ENCODE results near the gene GALNT5. TPM values are rescaled to one million over a fixed set of nuclear protein-coding genes. Genes with fewer than 3 reads are reported as not detected.
"Not testable (repeated sequence)": the region's sequence is repeated elsewhere in the genome, so short reads cannot be mapped to it uniquely, and the experiment has no call there.

Gene GALNT5
- polyA plus RNA-seq, 6 donors from 2014 or later: 0.04 TPM; not detected in 5

GRCh38 chr2:157327621-157328500, 70.4 kb downstream of the GALNT5 start:
- Mint-ChIP-seq H3K4me1 (peaks cover 7 to 18% (median 13%) of the 10 kb centered on the region in 3 donors), H3K27ac (peak overlapping the region; percentile 2 to 80 (median 50)), H3K4me3 (peak overlapping the region in 4 of 8 donors; percentile 13 to 49 (median 34)), H3K9me3 (no peaks in the 10 kb centered on the region), H3K27me3 (no peaks in the 10 kb centered on the region), H3K36me3 (peaks cover 0 to 5% of the 10 kb centered on the region in 2 donors)
- peak; percentile 96 to 97 for ATAC-seq (ENCODE audit: low read depth in 2 of 2)
- peak; percentile 63 for DNase-seq

GRCh38 chr2:157329524-157329923, 72.0 kb downstream of the GALNT5 start:
- H3K27me3 Mint-ChIP-seq: no peaks in the 10 kb centered on the region
- peaks cover 7 to 18% (median 13%) of the 10 kb centered on the region in 3 donors for H3K4me1 Mint-ChIP-seq
- H3K36me3 Mint-ChIP-seq: no peaks in the 10 kb centered on the region
- no peak for ATAC-seq (ENCODE audit: low read depth in 2 of 2)
- DNase-seq: no peak
- no peaks in the 10 kb centered on the region for H3K9me3 Mint-ChIP-seq
- no peak overlapping the region for H3K4me3 Mint-ChIP-seq
- H3K27ac Mint-ChIP-seq: peak overlapping the region in 2 of 6 donors; percentile 62 to 87

- no peak for ATAC-seq (ENCODE audit: low read depth in 2 of 2)
- no peak for DNase-seq
- no peaks in the 10 kb centered on the region for H3K36me3 Mint-ChIP-seq
- H3K9me3 Mint-ChIP-seq: no peaks in the 10 kb centered on the region
- H3K4me1 Mint-ChIP-seq: peaks cover 5 to 10% (median 6%) of the 10 kb centered on the region in 3 donors
- no peak overlapping the region for H3K27ac Mint-ChIP-seq
- no peak overlapping the region for H3K4me3 Mint-ChIP-seq
- H3K27me3 Mint-ChIP-seq: no peaks in the 10 kb centered on the region
These were observed 76.0 kb downstream of the GALNT5 start for GRCh38 chr2:157333304-157334047.

- no peaks in the 10 kb centered on the region for H3K36me3 Mint-ChIP-seq
- no peaks in the 10 kb centered on the region for H3K9me3 Mint-ChIP-seq
- peaks cover 5 to 8% (median 6%) of the 10 kb centered on the region in 3 donors for H3K4me1 Mint-ChIP-seq
- peak overlapping the region in 1 of 6 donors; percentile 5 for H3K27ac Mint-ChIP-seq
- ATAC-seq (ENCODE audit: low read depth in 2 of 2) (no peak), DNase-seq (no peak)
- H3K27me3 Mint-ChIP-seq: no peaks in the 10 kb centered on the region
- H3K4me3 Mint-ChIP-seq: no peak overlapping the region
These were observed 76.8 kb downstream of the GALNT5 start for GRCh38 chr2:157334335-157334734.

- ATAC-seq (ENCODE audit: low read depth in 2 of 2) (no peak), DNase-seq (no peak)
- peak overlapping the region in 1 of 6 donors; percentile 12 for H3K27ac Mint-ChIP-seq
- no peak overlapping the region for H3K4me3 Mint-ChIP-seq
- no peaks in the 10 kb centered on the region for H3K27me3 Mint-ChIP-seq
- no peaks in the 10 kb centered on the region for H3K9me3 Mint-ChIP-seq
- H3K4me1 Mint-ChIP-seq: peaks cover 5 to 8% (median 6%) of the 10 kb centered on the region in 3 donors
- H3K36me3 Mint-ChIP-seq: no peaks in the 10 kb centered on the region
These were observed 77.3 kb downstream of the GALNT5 start for GRCh38 chr2:157334797-157335196.

GRCh38 chr2:157336137-157337010, 78.9 kb downstream of the GALNT5 start:
- Mint-ChIP-seq H3K9me3 (peaks cover 0 to 4% (median 1%) of the 10 kb centered on the region in 7 donors), H3K4me3 (peak overlapping the region in 2 of 8 donors; percentile 38 to 79), H3K4me1 (peaks cover 5 to 9% (median 6%) of the 10 kb centered on the region in 3 donors), H3K27ac (peak overlapping the region in 3 of 6 donors; percentile 71 to 90 (median 72)), H3K36me3 (peaks cover 7 to 9% of the 10 kb centered on the region in 2 donors), H3K27me3 (no peaks in the 10 kb centered on the region)
- DNase-seq (peak; percentile 23), ATAC-seq (ENCODE audit: low read depth in 2 of 2) (peak in 1 of 2 donors; percentile 58)

- H3K36me3 Mint-ChIP-seq: peaks cover 23 to 25% of the 10 kb centered on the region in 2 donors
- H3K4me1 Mint-ChIP-seq: peaks cover 5 to 16% (median 10%) of the 10 kb centered on the region in 3 donors
- DNase-seq (no peak), ATAC-seq (ENCODE audit: low read depth in 2 of 2) (no peak)
- no peaks in the 10 kb centered on the region for H3K27me3 Mint-ChIP-seq
- peaks cover 8 to 20% (median 17%) of the 10 kb centered on the region in 7 donors for H3K9me3 Mint-ChIP-seq
- no peak overlapping the region for H3K27ac Mint-ChIP-seq
- no peak overlapping the region for H3K4me3 Mint-ChIP-seq
These were observed 80.5 kb downstream of the GALNT5 start for GRCh38 chr2:157337978-157338377.

GRCh38 chr2:157339965-157340655, 82.6 kb downstream of the GALNT5 start:
- Mint-ChIP-seq H3K27me3 (no peaks in the 10 kb centered on the region), H3K4me1 (peaks cover 5 to 16% (median 10%) of the 10 kb centered on the region in 3 donors), H3K9me3 (peaks cover 27 to 40% (median 37%) of the 10 kb centered on the region in 7 donors), H3K36me3 (peaks cover 32 to 46% of the 10 kb centered on the region in 2 donors), H3K27ac (no peak overlapping the region), H3K4me3 (no peak overlapping the region)
- no peak for ATAC-seq (ENCODE audit: low read depth in 2 of 2)
- no peak for DNase-seq

- DNase-seq; H3K27me3 Mint-ChIP-seq; H3K4me3 Mint-ChIP-seq; ATAC-seq (ENCODE audit: low read depth in 2 of 2): not testable (repeated sequence)
- Mint-ChIP-seq H3K27ac (peak overlapping the region in 3 of 6 donors; percentile 6 to 62 (median 17)), H3K4me1 (peaks cover under 1 to 11% (median 6%) of the 10 kb centered on the region in 3 donors), H3K9me3 (peaks cover 30 to 43% (median 40%) of the 10 kb centered on the region in 7 donors), H3K36me3 (peaks cover 36 to 51% of the 10 kb centered on the region in 2 donors)
These were observed 83.9 kb downstream of the GALNT5 start for GRCh38 chr2:157341381-157341780.

- peaks cover 30 to 43% (median 40%) of the 10 kb centered on the region in 7 donors for H3K9me3 Mint-ChIP-seq
These were observed 88.3 kb downstream of the GALNT5 start for GRCh38 chr2:157345647-157346389.

GRCh38 chr2:157348291-157348921, 90.9 kb downstream of the GALNT5 start:
- Mint-ChIP-seq H3K36me3 (peaks cover 13 to 23% of the 10 kb centered on the region in 2 donors), H3K9me3 (peaks cover 15 to 20% (median 19%) of the 10 kb centered on the region in 7 donors), H3K27ac (peak overlapping the region in 2 of 6 donors; percentile 1 to 74), H3K27me3 (no peaks in the 10 kb centered on the region), H3K4me1 (peaks cover 0 to 11% (median 11%) of the 10 kb centered on the region in 3 donors), H3K4me3 (no peak overlapping the region)
- ATAC-seq (ENCODE audit: low read depth in 2 of 2) (no peak), DNase-seq (no peak)

More at GRCh38 chr2:157345647-157346389, 88.3 kb downstream of the GALNT5 start:
- Mint-ChIP-seq H3K4me3 (no peak overlapping the region), H3K27me3 (no peaks in the 10 kb centered on the region), H3K4me1 (peaks cover 8 to 16% (median 11%) of the 10 kb centered on the region in 3 donors), H3K27ac (peak overlapping the region in 3 of 6 donors; percentile 23 to 57 (median 35)), H3K36me3 (peaks cover 35 to 47% of the 10 kb centered on the region in 2 donors)
- DNase-seq: no peak
- ATAC-seq (ENCODE audit: low read depth in 2 of 2): no peak
